Measurements from ENCODE around the gene GATAD2A.
A peak's percentile ranks its signal among the peaks of the same experiment; 100 is the strongest.
"Not testable (repeated sequence)": the region's sequence is repeated elsewhere in the genome, so short reads cannot be mapped to it uniquely, and the experiment has no call there.

Gene GATAD2A

DNA sequence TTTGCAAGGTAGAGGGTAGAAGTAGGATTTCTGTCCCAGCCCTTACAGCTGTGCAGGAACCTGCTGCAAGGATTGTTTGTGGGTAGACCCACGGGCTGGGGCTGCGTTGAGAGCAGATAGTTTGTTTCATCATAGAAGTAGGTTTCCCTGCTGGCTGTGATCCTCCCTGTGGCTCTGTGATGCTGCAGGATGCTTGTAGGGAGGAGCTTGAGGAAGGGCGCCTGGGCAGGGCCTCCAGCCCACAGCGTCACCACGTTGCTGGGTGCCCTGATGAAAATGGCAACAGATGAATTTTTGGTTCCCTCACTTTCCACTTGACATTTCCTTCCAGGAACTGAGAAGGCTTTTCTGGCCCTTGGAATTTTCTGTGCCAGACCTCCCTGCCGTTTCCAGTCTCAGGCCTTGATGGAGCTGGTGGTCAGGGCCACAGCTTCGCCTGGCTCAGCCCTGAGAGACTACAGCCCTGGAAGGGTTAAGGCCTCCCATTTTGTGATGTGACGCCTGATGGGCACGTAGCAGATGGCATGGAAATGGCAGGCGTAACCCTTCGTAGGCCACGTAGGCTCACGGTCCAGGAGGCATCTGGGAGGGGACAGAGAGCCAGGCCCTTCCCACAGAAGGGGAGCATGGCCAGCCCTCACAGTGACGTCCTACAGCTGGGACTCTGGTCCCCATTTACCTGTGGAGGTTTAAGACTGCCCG lies 42.2 kb downstream of the GATAD2A start:
- DNase-seq = no peak

DNA sequence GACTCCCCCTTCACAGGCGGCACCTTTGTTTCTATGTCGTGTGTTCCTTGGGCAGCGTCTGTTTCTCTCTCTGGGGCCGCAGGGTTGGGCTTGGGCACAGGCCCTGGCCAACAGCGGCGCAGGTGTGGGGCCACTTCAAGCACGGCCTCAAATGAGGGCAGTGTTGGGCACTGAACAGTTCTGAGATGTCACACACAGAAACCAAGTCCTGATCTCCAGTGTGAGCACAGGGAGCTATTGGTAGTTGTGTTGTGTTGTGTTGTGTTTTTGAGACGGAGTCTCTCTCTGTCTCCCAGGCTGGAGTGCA lies 42.7 kb downstream of the GATAD2A start:
- no peak for DNase-seq

- DNase-seq = no peak
Measured at GRCh38 chr19:19451429-19452242, 46.2 kb downstream of the GATAD2A start.

DNA sequence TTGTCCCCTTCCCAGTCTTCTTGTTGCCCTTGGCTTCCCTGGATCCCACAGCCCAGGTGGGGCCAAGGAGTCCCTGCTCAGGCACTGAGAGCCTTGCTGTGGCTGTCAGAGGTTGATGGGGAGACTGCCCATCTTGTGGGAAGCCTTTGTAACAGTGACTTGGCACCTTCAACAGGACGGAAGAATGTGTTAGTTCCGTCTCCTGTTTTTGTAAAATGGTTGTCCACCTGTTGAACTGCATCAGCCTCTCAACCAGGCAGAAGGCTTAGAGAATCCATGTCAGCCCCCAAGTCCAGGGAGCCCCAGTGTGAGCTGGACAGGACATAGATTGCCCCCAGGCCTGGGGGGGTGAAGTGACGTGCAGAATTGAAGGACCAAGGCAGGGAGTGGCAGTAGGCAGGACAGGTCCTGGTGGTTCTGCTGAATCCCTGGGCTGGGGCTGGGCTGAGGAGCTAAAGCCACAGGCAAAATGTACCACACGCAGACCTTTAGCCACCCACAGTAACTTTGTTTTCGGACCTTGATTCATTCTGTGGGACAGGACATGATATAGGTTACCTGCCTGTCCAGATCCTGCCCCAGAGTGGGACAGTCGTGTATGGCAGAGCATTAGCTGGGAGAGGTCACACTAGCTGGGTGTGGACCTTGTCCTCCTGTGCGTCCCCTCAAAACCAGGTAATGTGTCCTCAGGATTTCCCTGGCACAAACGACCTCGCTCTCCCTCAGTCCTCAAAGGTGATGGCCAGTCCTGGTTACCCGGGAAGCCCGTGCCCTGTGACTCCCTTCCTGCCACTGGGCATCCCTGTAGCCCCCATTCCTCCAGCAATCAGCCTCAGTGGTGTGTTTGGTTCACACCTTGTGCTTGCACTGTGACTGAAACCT lies 47.0 kb downstream of the GATAD2A start:
- no peak for DNase-seq

DNA sequence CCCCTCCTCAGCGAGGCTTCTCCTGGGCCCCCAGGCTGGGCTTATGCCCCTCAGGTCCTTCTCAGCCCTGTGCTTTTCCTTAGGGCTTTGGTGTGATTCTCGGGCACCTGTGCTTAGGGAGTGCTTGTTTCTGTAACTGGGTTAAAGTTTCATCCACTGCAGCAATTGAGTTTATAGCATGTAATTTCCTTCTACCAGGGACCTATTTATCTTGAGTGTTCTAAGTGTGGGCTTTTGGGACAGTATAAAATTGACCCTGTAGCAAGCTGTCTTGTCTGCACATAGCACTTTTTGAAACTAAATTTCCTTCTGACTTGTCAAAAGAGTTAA lies 47.6 kb downstream of the GATAD2A start:
- no peak for DNase-seq

DNA sequence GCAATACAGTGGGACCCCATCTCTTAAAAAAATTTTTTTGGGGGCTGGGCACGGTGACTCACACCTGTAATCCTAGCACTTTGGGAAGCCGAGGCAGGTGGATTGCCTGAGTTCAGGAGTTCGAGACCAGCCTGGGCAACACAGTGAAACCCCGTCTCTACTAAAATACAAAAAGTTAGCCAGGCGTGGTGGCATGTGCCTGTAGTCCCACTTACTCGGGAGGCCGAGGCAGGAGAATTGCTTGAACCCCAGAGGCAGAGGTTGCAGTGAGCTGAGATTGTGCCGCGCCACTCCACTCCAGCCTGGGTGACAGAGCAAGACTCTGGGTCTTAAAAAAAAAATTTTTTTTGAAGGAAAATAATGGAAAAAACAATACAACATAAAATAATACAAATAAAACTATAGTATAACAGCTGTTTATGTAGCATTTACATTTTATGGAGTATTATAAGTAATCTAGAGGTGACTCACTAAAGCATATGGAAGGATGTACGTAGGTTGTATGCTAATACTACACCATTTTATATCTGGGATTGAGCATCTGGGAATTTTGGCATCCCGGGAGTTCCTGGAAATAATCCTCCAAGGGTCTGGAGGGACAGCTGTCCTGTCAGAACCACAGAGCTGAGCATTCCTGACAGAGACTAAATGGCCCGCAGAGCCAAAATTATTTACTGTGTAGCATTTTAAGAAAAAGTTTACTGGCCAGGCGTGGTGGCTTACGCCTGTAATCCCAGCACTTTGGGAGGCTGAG lies 49.9 kb downstream of the GATAD2A start:
- not testable (repeated sequence) for DNase-seq

DNA sequence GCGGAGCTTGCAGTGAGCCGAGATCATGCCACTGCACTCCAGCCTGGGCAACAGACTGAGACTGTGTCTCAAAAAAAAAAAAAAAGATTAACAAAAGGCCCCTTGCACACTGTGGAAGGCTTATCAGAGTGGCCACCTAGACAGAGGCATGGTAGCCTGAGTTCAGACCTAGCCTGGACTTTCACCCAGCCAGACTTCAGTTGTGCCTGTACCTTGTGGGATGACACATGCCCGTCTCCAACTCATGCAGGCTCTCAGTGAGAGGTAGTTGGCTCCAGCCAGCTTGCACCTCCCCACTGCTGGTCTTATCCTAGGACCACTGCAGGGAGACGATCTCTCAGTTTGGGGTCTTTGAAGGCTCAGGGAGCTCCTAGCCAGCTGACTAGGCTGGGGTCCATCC lies 52.2 kb downstream of the GATAD2A start:
- no peak for DNase-seq

GRCh38 chr19:19458110-19458816 lies 52.8 kb downstream of the GATAD2A start:
- DNase-seq = no peak

DNA sequence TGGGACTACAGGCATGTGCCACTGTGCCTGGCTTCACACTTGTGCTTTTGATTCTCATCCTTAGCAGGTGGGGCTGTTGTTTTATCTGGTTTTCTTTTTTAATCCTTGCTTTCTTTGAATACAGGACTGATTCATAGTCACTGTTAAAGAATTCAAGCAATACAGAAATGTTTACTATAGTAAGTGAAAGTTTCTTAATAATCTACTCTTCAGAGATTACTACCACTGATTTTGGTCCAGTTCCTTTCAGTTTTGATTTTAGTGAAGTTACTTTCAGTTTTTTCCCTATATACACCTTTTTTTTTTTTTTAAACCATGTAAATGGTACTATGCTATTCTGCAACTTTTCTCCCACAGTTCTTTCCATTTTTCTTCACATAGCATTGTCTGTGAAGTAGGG lies 53.6 kb downstream of the GATAD2A start:
- no peak for DNase-seq

DNA sequence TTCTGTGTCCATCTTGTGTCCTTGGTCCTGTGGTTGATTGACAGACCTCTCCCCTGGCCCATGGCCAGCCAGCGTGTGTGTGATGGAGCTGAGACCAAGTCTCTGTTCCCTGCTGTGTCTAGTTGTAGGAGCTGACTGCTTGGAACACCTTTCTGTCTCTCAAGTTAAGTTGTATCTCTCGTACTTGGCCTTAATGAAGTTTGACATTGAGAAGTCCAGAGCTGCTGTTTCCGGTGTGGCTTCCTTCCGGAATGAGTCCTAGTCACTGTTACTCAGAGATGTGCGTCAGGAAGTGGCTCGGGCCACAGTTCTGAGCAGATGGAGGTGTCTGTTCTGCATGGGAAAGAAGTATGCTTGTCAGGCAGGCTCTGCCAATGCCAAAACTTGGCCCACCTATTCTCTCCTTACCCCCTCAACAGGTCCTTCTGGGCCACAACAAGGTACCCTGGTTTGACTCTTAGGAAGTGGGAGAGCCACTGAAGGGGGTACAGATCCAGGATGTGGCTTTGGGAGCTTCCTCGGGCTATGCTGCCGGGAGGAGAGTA lies 54.3 kb downstream of the GATAD2A start:
- DNase-seq = no peak

GRCh38 chr19:19460258-19460731 lies 54.8 kb downstream of the GATAD2A start:
- no peak for DNase-seq

DNA sequence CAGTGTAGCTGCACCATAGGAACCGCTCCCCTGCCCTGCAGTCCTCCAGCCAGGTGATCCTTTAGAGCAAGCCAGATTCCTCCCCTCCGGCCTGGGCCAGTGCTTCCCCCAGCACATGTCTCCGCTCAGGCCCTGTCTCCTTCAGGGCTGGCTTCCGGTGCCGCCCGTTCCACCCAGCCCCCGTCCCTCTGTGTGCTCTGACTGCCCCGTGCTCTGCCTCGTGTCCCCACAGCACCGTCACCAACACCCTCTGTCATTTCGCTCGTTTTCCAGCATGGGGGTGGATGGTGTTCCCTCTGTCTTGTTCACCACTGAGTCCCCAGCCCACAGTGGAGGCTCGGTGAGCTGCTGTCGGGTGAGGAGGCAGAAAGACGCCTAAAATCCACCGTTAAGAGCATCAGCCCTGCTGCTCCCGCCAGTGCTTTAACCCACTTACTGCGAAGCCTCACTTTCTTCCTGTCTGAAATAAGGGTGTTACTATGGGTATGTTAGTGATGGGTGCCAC lies 55.3 kb downstream of the GATAD2A start:
- no peak for DNase-seq

DNA sequence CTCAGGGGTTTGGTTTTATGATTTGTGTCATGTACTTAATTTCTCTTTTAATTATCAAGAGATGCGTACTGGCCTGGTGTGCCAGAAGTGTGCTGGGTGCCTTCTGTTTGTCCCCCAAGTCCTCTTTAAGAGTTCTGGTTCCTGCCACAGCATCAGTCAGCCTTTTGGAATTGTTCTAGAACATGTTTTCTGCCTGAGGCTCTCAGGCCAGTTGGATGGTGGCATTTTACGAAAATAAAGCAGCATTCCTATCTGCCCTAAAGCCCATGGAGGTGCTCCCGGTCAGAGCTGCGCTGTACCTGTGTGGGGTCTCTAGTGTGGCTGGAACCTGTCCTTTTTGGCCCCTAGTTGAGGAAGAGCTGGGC lies 55.8 kb downstream of the GATAD2A start:
- DNase-seq = no peak

DNA sequence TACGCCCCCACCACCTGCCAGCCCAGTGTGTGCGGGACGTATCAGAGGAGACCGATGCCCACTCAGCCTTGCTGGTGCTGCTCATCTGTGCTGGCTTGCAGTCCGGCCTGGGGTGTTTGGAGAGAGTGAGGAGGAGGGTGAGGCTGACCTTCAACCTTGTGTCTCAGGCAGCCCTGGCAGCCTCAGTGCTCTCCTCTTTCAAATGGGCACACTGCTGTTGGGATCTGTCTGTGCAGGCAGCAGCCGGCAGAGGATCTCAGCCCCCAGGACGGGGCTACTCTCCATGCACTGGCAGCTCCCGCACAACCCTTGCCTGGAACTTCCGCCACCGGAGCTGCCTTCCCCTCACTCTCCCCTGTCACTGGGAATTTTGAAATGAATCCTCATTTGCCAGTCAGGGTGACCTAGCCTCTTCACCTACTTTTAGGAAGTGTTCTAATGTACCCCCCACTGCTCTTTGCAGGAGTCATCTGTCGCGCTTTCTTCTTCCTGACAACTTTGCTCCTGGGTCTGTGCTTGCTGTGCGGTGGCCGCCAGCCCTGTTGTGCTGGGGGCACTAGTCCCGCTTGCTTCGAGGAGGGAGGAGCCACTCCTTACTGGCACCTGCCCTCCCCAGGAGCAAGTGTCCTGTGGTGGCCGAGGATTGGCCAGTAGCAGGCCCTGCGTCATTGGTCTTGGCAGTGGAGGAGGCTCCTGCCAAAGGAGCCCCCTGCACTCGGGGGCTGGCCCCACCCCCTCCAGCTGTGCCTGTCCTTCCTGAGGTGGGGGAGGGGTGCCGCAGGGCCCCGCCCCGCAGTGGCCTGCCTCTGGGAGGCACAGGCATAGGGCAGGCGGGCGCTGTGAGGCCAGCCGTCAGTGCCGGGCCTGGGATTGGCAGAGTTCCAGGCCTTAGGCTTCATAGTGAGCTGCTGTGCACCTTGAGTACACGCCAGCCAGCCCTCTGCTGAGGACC lies 56.5 kb downstream of the GATAD2A start:
- peak; percentile 57 for DNase-seq

- DNase-seq = no peak
Measured at GRCh38 chr19:19463348-19464117, 58.1 kb downstream of the GATAD2A start.

- DNase-seq = no peak
Measured at GRCh38 chr19:19464339-19465098, 59.0 kb downstream of the GATAD2A start.

GRCh38 chr19:19465436-19466070 lies 60.1 kb downstream of the GATAD2A start:
- DNase-seq = no peak

GRCh38 chr19:19466201-19466600 lies 60.7 kb downstream of the GATAD2A start:
- no peak for DNase-seq
